Heart left ventricle (tissue), 13 donors: ENCODE measurements around the gene GDF10.

Experiments used
- CTCF ChIP-seq, 12 donors: fragments of 200-600 bp; sonication (generic) in 4 of 12; IDR thresholded peaks; one replicate each; pipeline versions ENCODE4 v1.5.0 to v1.8.0; 2018 to 2022; ENCODE audit warnings: antibody characterized with exemption in 12 of 12, mild to moderate bottlenecking in 5 of 12
- POLR2A ChIP-seq, 2 donors: fragments of 450-650 bp; IDR thresholded peaks; one replicate each; pipeline ENCODE4 v1.6.1; 2017; ENCODE audit warnings: antibody characterized with exemption in 2 of 2, mild to moderate bottlenecking in 2 of 2, moderate library complexity in 2 of 2
- donor health status: ischemic (EF 13 %, LVEDD 7.1; RV severe dilation, severe dysfunction).
- donor health status: DM: no; HTN: yes; CAD: no.
- donor health status: DM: no; HTN: no; CAD: no.
- donor health status: ischemic (EF 25% LVEDD 6.9; RV normal size, moderate dysfunction).
- donor health status: ischemic (EF 25% LVEDD 5.7; RV mildly dilated, moderate dysfunction).
- donor health status: ischemic (EF 35%, LVEDD 5.7; RV mildly dilated, moderate dysfunction).
- donor health status: nonischemic (EF 11% LVEDD 7.7; RV severe dilation, severe dysfunction).
- donor health status: DM: yes; HTN: yes; CAD: no.
- donor health status: PGD.
- donor health status: ischemic (EF 29% LVEDD 5.4; RV normal size, mild dysfunction).
- donor health status: nonischemic (EF 23%, LVEDD 6.1; RV moderate dilation, normal function).

DNA sequence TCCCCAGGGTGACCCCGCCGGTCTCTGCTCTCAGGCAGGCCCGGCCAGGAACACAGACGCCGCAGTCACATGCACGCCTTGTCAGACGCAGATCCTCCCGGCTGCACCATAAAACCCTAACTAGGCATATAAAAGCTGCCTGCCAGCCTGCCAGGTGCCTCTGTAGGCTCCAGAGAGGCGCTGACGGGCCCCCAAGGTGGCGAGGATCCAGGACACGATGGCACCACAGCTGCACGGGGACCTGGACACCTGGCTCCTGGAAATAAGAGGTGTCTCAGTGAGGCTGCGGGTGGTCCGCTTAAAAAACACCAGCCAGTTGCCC lies 21.9 kb upstream of the GDF10 start:
- TF ChIP-seq CTCF (IDR thresholded peaks at IDR 0.05) = no peak
- no peak for TF ChIP-seq POLR2A (IDR thresholded peaks at IDR 0.05)
